ENCODE results near the gene MFSD2A. TPM values are rescaled to one million over a fixed set of nuclear protein-coding genes. Genes with fewer than 3 reads are reported as not detected.

MFSD2A gene
- total and polyA plus RNA-seq, 10 of the 15 experiments (the other 5 are each of a cell fraction or from before 2014, with no cell fraction given), result 0.84 to 30.1 (median 15.2) TPM

- H3K27me3 ChIP-seq (replicated peaks in 1 of 2; ENCODE audit: control insufficient read depth in 2 of 2, insufficient read depth in 2 of 2, low read length in 1 of 2), result no peaks in the 10 kb centered on the region
- H3K9ac ChIP-seq (ENCODE audit: control insufficient read depth, insufficient read depth, low read length), result no peak overlapping the region
- POLR2A ChIA-PET, result interaction anchor here (0.7 kb wide), 1 partner anchor 16 kb away, joined by 4 read pairs; no protein-coding TSS in a partner anchor
- H4K20me1 ChIP-seq (ENCODE audit: control insufficient read depth, insufficient read depth), result no peaks in the 10 kb centered on the region
- RAD21 ChIA-PET (ENCODE audit: unreplicated experiment), result no interaction called here
- no peak for DNase-seq (ENCODE audit: low read depth, low spot score)
- H3K9me3 ChIP-seq (replicated peaks; ENCODE audit: control insufficient read depth, insufficient read depth, low read length), result no peaks in the 10 kb centered on the region
- no peak overlapping the region for H3K4me3 ChIP-seq
- H3K79me2 ChIP-seq (ENCODE audit: control insufficient read depth, insufficient read depth, low read length), result no peaks in the 10 kb centered on the region
- H3K27ac ChIP-seq (ENCODE audit: control insufficient read depth, insufficient read depth), result no peak overlapping the region
- no peaks in the 10 kb centered on the region for H3K36me3 ChIP-seq (ENCODE audit: control insufficient read depth in 2 of 2, insufficient read depth in 2 of 2, low read length in 1 of 2)
- SMC1A ChIA-PET (ENCODE audit: uncharacterized antibody, unreplicated experiment), result no interaction called here
- no peak overlapping the region for H2AFZ ChIP-seq (ENCODE audit: control insufficient read depth, low read depth, low read length)
- peaks cover 15% of the 10 kb centered on the region for H3K4me1 ChIP-seq (ENCODE audit: control insufficient read depth, insufficient read depth, low read length)
- WGBS (ENCODE audit: insufficient coverage, insufficient replicate concordance, low lambda C conversion rate, missing lambda C conversion rate), result 21% methylated on average over 7 of the region's 8 CpGs
- FAIRE-seq, result no peak
- intact Hi-C loops (cut with micrococcal nuclease; ENCODE audit: unreplicated experiment) (no loop called here), in situ Hi-C loops (cut with MboI) (no loop called here)
- CTCF ChIA-PET, result interaction anchor here (0.7 to 1.5 kb wide), 2 partner anchors 11 to 14 kb away, joined by 3 to 5 read pairs; no protein-coding TSS in a partner anchor
- no peak for ATAC-seq
- H3K4me2 ChIP-seq (ENCODE audit: control insufficient read depth, insufficient read depth), result no peak overlapping the region
- no TSS peak for BruUV-seq (replicated peaks)
- TF ChIP-seq TCF12 (IDR thresholded peaks at IDR 0.05; ENCODE audit: low read depth, low read length) (no peak), TCF7 (IDR thresholded peaks at IDR 0.05; ENCODE audit: borderline replicate concordance) (peak; percentile 31; the same call in 1 of the 2 replicates), CBFB (IDR thresholded peaks at IDR 0.05; ENCODE audit: low read depth) (no peak), RUNX3 (IDR thresholded peaks at IDR 0.05; ENCODE audit: low read length) (peak; percentile 61; the same call in 1 of the 2 replicates), JUNB (IDR thresholded peaks at IDR 0.05) (peak; percentile 35)
These were observed 10.4 kb upstream of the MFSD2A start for GRCh38 chr1:39944410-39945112.

DNA sequence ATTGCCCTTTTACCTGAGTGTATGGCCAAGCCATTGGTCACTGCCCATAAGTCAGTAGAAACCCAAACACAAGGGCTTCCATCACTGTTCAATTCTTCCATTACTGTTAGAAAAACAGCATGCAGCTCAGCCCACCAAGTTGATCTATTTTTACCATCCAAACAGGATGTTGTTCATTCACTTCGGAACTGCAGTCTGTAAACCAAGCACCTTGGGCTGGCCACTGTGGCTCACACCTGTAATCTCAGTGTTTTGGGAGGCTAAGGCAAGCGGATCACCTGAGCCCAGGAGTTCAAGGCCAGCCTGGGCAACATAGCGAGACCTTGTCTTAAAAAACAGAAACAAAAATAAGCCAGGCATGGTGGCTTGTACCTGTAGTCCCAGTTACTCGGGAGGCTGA is 8.7 kb upstream of the MFSD2A start:
- H3K9ac ChIP-seq (ENCODE audit: control insufficient read depth, insufficient read depth, low read length), result no peak overlapping the region; the same call in 1 of the 2 replicates
- ChIA-PET CTCF (interaction anchor here (0.6 kb wide), 1 partner anchor 74 kb away, joined by 3 read pairs; no protein-coding TSS in a partner anchor), SMC1A (ENCODE audit: uncharacterized antibody, unreplicated experiment) (no interaction called here), RAD21 (ENCODE audit: unreplicated experiment) (no interaction called here), POLR2A (no interaction called here)
- peak overlapping the region; percentile 50 for H3K4me2 ChIP-seq (ENCODE audit: control insufficient read depth, insufficient read depth)
- DNase-seq (ENCODE audit: low read depth, low spot score) (no peak), ATAC-seq (peak; percentile 51), FAIRE-seq (peak; percentile 56)
- H3K27me3 ChIP-seq (replicated peaks in 1 of 2; ENCODE audit: control insufficient read depth in 2 of 2, insufficient read depth in 2 of 2, low read length in 1 of 2), result no peaks in the 10 kb centered on the region
- intact Hi-C loops (cut with micrococcal nuclease; ENCODE audit: unreplicated experiment) (no loop called here), in situ Hi-C loops (cut with MboI) (no loop called here)
- no TSS peak for BruUV-seq (replicated peaks)
- no peaks in the 10 kb centered on the region for H3K79me2 ChIP-seq (ENCODE audit: control insufficient read depth, insufficient read depth, low read length)
- TF ChIP-seq MEF2A (IDR thresholded peaks at IDR 0.05; ENCODE audit: insufficient read depth, low read depth, low read length) (peak; percentile 66), NKRF (conservative IDR thresholded peaks at IDR 0.05) (no peak)
- WGBS (ENCODE audit: insufficient coverage, insufficient replicate concordance, low lambda C conversion rate, missing lambda C conversion rate), result 24% methylated on average over 4 of the region's 4 CpGs
- H3K9me3 ChIP-seq (replicated peaks; ENCODE audit: control insufficient read depth, insufficient read depth, low read length), result no peaks in the 10 kb centered on the region; the same call in 2 of the 3 replicates
- H3K27ac ChIP-seq (ENCODE audit: control insufficient read depth, insufficient read depth), result peak overlapping the region; percentile 31
- H3K4me3 ChIP-seq, result no peak overlapping the region
- H2AFZ ChIP-seq (ENCODE audit: control insufficient read depth, low read depth, low read length), result peak overlapping the region; percentile 58
- no peaks in the 10 kb centered on the region for H4K20me1 ChIP-seq (ENCODE audit: control insufficient read depth, insufficient read depth)
- H3K36me3 ChIP-seq (ENCODE audit: control insufficient read depth in 2 of 2, insufficient read depth in 2 of 2, low read length in 1 of 2), result no peaks in the 10 kb centered on the region
- H3K4me1 ChIP-seq (ENCODE audit: control insufficient read depth, insufficient read depth, low read length), result peaks cover 15% of the 10 kb centered on the region

Data from GM12878 (cell line).